NCI-H2196 treated with DMSO at 0.1 percent for 48 hours (cell line): Measurements from ENCODE around the gene TSPAN5.

Source experiments
- DNase-seq: peaks from one replicate; lab custom pipeline; 2025; ENCODE audit not compliant: unreplicated experiment; lab: John Stamatoyannopoulos, UW

The TSPAN5 gene

DNA sequence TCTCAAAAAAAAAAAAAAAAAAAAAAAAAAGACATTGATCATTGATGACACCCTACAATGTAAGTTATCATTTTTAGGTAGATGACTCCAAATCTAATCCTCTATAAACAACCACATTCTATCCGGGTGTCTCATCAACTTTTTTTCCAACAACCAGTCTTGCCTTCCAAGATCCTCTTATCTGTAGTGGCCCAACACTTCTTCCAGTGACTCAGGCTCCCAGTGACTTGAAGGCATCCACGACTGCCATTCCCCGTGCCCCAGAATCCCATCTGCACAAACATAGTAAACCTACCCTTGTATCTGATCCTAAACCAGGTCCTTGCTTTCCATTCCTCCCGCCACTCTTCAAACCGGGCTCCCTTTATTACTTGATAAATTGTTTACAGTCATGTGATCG lies 15.6 kb upstream of the TSPAN5 start:
- DNase-seq: no peak

DNA sequence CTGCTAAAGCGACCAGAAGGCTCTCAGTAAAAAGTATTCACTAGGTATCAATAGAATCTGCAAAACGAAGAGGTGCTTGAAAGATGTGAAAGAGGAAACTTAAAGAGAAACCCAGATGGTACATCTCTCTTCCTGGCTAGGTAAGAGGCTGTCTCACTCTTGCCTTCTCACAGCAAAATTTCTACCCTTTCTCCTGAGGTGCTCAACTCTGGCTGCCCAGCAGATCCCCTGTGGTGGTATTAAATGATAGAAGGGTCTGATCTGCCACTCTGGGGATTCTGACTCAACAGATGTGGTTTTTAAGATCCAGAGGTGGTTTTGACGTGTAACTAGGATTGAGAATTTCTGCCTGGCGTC lies 14.9 kb upstream of the TSPAN5 start:
- no peak for DNase-seq

DNA sequence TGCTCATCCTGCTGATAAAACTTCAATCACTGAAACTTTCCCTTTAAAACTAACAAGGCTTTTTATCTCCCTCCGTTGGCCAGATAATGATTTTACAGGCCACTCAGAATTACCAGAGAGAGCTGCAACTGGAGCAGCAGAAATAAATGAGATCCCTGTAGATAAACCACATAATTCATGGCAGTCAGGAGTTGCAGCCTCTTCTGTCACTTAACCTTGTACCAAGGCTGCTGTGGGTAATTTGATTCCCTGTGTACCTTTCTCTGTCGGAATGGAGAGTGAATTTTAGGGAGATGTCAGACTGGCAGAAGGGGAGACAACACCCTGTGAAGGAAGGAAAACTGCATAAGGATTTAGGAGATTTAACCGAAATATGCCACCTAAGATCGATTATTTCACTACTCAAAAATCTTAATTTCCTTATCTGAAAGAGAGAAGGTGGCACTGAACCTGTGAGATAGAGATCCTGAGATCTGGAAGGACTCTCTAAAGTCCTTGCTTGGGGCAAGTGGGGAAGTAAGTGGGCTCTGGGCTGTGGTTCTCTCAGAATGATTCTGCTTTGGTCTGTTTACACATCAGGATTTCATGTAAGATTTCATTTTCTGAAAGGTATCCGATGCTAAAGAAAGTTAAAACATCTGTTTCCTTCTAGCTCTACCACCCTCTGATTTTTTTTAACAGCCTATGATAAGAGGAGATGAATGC lies 14.3 kb upstream of the TSPAN5 start:
- DNase-seq: no peak

DNA sequence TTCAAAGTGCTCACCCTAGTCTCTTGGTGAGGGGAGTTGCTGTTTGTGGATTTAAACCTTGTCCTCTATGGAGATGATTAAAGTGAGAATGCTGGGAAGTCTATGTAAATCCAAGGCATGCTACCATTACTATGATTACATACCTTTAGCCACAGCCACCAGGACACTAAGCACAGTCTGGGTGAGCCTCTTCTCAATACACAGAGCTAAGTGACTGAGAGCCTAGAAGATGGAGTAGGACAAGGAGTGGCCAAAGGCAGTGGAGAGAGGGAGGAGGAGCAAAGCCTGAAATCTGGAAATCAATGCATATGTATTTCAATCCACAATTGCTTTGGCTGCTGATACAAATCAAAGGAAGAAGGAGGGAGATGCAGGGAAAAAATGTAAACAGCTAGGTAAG lies 12.7 kb upstream of the TSPAN5 start:
- DNase-seq: no peak

DNA sequence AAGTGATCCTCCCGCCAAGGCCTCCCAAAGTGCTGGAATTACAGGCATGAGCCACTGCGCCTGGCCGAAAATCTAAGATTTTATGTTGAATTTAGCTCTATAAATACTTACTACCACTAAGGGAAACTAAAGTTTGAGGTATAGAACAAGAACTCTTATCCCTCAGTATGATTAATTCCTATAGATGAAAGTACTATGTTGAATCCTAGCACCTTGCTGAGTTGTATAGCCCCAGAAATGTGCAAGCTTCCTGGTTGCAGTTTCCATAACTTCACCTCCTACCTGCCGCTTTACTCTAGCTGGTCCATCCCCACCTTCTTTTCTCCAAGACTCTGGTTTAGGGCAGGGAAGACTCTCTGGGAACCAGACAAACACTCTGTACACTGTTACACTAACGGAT lies 11.8 kb upstream of the TSPAN5 start:
- no peak for DNase-seq

DNA sequence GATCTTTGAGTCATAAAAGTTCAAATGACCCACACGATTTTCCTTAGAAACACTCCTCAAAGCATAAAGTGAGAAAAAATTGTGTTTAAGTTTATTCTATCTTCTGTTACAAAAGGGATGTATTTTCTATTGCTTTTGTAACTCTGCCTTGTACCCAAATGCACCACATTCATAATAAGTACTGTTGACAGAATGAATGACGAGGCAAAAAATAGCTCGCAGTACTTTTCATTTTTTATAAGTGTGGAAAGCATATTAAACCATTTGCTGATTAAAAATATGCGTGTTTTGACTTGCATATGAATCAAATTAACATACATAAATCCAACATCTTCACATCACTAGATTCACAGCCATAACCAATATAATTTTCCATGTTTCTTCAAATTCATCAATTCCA lies 11.2 kb upstream of the TSPAN5 start:
- no peak for DNase-seq

DNA sequence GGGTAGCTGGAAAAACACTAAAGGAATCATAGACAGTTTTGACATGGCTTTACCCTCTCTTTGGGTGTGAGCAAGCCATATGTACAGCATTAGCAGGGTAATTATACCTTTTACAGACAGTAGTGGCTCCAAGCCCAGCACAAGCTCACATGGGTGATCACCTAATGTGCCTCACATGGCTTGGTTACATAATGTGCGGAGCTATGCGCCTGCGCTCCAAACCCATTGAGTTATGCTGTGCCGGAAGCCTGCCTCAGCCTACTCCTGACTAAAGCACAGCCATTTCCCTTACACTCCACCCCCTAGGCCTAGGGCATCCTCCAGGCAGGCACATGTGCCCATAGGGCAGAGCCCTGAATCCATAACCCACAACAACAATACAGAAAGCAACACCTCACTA lies 6.5 kb upstream of the TSPAN5 start:
- no peak for DNase-seq

DNA sequence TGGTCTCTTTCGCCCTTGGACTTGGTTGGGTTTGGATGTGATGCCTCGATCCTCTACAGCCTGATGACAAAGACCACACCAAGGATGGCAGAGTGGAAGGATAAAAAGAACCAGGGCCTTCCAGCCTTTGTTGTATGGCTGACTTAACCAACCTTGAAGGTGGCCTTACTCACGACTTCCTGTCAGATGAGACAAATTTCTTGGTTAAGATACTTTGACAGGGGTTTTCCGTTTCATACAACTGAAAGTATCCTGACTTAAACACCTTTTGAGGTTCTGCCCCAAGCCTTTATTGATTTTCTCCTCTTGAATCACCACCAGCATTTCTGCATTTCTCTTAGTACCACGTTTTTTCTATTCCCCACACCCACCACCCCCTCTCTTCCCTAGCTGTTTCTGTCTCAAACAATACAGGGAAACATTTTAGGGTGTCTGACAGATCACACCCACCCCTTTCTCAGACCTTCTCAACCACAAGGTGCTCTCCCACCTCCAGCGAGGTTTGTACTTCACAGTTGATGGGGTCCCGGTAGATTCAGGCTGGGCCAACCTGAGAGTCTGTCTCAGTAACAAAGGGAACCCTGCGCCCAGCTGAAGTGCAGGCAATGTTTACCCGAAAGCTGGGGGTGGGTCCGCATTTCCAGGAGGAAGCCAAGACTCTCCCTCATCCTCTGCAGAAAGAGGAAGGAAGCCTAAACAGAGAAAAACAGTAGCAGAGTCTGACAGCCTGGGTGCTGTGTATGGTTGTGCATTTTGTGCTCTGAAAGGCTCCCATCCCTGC lies 5.0 kb upstream of the TSPAN5 start:
- no peak for DNase-seq

DNA sequence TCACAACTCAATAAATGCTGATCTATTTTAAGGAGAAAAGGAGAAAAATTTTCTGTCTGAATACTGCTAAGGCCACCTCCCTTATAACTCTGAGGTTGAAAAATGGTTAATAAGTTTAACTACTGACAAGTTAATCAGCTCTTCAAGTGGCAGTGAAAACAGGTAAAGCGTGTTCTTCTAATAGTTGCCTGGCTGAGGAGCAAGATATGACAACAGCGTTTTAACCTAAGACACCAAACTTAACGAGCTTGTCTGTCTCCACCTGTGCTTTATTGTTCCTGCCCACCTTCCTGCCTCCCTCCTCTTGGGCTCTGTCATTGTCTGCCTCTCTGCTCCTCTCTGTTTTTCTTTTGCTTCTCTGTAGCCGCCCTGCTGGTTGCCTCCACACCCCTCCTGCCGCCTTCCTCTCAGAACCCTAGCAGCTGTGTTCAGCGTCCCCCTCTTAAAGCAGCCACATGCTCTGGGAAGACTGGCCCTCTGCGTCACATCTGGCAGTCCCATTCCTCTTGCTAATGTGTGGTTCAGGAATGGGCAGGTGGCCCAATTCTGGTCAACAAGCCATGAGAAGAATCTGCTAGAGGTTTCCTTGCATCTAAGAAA lies 4.3 kb upstream of the TSPAN5 start:
- no peak for DNase-seq

DNA sequence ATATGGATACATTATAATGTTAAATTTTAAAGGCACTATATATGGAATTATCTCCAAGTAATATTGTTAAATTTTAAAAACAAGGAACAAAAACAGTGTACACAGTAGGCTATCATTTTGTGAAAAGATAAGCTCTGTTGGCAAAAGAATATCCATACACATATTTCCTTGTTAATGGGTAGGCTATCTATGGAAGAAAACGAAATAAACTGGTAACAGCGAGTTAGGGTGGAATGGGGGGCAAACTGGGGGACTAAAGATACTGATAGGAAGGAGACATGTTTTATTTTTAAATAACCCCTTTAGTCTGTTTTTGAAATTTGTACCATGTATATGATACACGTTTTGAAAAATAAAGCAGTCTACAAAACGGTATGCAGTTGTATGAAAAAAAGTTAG lies 3.6 kb upstream of the TSPAN5 start:
- no peak for DNase-seq

DNA sequence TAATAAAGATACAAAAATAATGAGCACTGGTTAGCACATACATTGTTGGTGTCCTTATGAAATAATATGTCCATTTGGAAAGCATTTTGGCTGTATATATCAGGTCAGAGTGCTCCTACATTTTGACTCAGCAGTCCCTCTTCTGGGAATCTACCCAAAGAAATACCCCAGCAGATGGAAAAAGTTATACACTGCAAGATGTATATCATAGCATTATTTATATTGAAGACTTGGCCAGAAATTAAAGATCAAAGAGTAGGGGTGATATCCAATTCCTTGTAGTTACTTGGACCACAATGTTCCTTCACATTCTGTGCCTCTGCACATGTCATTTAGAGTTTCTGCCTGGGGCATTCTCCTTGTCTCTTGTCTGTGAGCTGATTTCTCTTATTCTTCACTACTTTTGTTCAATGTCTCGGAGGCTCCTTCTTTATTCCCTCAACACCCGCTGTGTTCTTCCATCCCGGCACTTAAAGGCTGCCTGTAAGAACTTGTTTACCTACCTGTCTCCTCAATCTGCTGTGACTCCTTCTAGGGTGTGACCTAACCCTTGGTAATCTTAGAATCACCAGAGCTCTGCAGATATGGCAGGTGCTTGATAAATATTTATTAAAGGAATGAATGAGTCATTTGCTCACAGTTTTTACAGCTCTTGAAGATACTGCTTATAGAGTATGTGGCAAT lies 3.1 kb upstream of the TSPAN5 start:
- DNase-seq: no peak

DNA sequence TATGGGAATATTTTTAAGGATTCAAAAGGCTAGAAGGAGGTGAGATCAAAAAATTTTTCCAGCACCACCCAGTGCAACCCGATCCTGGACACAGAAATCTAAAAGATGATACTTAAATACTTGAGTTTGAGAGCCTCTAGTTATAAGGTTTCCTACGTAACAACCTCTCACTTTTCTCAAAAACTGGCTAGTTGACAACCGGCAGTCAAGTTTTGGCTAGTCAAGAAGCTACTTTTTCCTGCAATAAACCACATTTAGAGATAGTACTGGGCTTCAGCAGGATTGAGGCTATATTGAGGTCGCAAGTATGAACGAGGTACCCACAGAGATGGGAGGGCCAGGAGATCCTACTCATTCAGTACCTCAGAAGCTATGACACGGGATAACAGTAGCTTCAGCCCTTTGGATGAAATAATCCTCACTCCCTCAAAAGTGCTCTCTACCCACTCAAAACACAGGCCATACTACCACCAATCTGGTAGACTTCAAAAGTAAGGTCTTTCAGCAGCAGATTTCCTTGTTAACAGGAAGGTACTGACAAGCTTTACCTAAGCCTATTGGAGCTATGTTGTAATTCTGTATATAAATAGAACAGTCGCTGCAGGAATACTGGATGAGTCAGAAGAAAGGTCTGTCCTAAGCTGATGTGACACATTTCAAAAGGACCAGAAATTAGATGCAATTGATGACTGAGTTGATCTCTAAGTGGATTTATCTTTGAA lies 1.5 kb upstream of the TSPAN5 start:
- no peak for DNase-seq

DNA sequence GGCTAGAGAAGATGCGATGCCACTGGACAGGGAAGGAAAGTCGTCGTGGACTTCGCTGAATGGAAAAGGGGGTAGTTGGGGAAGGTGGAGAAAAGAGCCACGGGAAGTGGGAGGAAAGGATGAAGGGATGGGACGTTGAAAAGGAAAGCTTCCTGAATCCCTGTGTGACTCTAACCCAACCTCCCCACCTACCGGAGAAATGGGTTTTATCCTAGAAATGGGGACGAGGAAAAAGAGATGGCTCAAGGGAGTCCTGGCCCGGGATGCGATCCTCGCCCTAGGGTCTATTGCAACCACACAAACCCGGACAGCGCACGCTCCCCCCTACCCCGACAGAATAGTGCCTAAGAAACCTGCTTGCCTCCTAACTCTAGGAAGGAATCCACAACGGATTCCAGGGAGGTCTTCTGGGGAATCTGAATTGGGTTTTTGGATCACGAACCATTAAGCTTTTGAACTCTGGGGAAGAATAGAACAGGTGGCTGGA lies 738 bp upstream of the TSPAN5 start:
- no peak for DNase-seq

DNA sequence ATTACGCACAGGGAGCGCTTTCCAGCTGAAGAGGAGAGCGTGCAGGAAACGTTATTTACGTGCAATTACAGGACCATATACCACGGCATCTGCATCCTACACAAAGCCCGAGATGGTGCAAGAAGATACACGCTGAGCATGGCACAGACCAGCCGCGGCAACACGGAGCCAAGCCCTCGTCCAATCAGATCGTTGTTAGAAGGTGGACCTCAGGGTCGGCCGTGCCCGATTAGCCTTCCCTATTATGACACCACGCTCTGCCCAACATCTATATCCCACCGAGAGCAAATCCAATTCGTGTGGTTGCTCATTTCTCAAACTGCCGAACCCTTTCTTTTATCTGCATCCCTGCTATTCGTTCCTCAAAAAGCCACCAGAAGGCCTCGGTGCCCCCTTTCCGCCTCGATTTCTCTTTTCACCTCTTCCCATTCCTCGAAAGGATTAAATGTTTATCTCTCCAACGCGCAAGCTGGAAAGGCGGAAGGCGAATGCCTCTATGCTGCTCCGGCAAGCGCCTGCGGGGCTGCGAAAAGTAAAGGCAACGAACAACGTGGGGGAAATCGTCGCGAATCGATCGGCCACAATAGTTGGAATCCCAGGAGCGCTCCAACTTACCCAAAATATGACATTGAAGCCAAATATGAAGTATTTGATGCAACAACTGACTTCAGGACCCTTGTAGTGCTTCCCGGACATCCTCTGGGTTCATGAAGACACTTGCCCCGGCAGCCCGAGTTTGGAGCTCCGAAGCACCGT lies 702 bp downstream of the TSPAN5 start:
- no peak for DNase-seq

DNA sequence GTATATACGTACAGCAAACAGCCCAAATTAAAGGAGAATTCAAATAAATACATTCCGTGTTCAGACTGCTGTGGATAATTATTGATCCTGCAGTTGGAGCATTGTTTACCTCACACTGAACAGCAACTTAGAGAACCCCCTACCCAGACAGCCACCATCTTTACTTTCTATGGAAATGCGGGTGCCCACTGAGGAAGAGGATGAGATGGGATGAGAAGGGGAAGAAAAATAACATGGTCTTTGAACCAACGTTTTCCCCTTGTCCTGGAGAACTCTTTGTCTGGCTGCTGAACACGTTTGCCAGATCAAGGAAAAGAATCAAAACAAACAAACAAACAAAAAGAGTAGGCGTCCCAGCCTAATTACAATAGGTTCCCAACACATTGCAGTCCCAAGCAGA lies 1.5 kb downstream of the TSPAN5 start:
- no peak for DNase-seq

DNA sequence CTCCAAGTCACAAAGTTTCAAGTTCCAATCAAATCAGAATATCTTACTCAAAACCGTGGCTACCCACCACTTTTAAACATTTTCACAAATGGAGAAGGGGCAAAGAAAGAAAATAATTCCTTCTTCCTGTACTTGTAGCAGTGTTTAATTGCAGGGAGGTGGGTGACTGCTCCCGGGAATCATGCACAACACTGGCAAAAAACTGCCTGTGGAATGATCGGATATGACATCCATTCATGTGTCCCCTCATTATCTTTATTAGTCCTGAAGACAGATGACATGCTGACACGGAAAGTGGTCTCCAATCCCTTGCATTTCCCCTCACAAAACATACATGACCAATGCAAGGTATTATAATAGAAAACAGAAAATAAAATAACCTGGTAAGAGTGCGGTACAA lies 2.0 kb downstream of the TSPAN5 start:
- no peak for DNase-seq

DNA sequence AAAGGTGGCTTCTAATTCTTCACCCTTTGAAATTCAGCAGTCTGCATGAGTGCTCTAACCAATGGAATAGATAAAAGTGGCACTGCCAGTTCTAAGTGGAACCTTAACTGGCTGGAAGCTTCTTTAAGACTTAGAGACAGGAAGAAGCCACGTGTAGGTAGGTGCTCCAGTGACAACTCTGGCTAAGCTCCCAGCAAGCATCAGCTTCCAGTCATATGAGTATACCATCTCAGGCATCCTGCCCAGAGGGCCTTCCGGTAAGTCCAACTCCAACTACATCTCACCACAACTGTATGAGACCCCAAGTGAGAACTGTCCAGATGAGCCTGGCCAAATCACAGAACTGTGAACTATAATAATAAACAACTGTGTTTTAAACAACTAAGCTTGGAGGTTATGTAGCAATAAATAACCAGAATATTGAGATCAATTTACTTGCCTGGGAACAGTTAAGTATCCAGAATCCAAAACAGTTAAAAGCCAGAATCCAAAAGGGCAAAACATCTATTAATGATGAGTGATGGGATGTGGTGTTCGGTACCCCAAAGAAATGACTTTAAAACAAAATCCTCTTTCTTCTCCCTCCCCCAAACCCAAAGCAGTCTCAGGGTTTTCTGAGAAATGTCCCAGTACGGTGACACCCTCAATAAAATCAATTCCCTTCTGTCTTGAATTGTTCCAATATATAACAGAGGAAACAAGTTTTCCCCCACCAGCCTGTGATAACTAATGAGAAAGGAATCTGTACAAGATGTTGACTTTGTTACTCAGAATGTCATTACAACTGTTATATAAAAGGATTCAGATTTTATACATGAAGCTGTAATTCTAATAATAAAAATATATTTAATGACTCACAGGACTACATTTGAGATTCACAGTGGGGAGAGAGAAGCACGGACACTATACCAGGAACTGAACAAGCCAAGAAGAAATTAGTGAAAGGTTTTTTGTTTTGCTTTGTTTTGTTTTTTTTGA lies 4.2 kb downstream of the TSPAN5 start:
- no peak for DNase-seq

DNA sequence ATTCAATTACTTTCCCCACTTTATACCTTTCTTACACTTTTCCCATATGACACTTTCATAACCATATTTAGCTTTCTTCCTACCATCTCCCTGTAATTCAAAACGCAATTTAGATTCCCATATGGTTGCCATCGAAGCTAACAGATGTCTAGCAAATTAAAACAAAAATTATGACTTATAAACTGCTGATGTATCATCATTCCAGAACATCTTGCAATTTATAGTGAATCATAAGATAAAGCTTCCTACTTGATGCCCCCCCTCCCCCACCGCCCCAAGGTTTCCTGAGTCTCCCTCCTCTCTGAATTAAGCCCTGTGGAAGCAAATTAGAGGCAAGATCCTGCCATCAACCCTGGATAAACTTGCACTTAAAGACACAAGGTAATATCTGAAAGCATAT lies 5.4 kb downstream of the TSPAN5 start:
- no peak for DNase-seq

DNA sequence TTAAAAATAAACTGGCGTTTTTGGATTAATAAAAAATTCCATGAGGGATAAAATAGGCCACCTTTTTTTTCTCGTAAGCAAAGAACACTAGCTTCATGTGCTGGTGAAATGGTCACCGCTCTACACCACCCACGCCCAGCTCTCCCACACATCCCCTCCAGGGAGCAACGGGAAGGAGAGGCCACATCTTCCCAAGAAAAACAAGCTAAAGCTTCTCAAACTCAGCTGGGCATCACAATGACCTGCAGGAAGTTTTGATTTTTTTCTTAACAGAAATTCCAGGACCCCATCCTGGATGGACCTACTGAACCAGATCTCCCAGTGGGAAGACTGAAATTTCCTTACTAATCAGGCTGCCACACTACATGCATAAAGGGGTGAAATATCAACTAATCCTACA lies 9.8 kb downstream of the TSPAN5 start:
- DNase-seq: no peak
